Measurements from ENCODE around the gene ZXDC.

Gene ZXDC

DNA sequence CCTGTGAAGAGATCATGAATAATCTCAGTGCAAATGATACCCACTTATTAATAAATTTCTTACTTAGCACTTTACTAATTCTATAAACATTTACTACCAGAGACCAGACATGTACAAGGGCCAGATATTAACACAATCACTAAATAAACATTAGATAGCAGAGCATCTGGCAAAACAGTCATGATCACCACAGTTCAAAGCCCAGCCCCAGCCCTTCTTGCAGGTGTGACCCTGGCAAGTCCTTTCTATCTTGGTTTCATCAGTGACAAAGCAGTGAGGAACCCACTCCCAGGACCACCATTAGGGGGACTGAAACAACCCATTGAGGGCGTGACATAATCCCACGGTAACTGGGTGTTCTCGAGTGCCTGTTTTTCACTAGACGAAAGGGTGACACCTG is 11.6 kb downstream of the ZXDC start:
- peak; percentile 21 for DNase-seq
- H3K27me3 Mint-ChIP-seq: no peaks in the 10 kb centered on the region
- peaks cover 96% of the 10 kb centered on the region for H3K36me3 Mint-ChIP-seq (ENCODE audit: low read depth)
- no peaks in the 10 kb centered on the region for H3K9me3 Mint-ChIP-seq
- H3K4me3 Mint-ChIP-seq: no peak overlapping the region
- peak overlapping the region; percentile 40 for H3K27ac Mint-ChIP-seq
- H3K4me1 Mint-ChIP-seq (ENCODE audit: low read depth): peaks cover 26% of the 10 kb centered on the region

DNA sequence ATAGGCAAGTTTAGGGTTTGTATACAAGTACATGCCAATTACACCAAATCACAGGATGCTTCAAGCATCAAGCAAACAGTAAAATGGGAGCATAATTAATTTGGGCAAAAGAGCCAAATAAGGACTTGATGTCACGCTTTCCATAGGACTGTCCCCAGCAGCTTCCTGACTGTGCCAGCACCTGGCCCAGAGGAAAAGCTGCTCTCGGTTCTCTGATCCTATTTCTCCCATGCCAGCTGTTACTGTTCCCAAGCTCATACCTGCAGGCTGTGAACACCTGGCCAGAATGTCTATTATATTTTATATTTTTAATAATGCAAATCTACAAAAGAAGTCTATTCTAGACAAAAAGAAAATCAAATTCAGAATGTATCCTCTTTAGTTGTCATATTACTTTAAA is 12.2 kb downstream of the ZXDC start:
- Mint-ChIP-seq H3K9me3 (no peaks in the 10 kb centered on the region), H3K4me1 (ENCODE audit: low read depth) (peaks cover 20% of the 10 kb centered on the region), H3K36me3 (ENCODE audit: low read depth) (peaks cover 96% of the 10 kb centered on the region), H3K4me3 (no peak overlapping the region), H3K27me3 (no peaks in the 10 kb centered on the region), H3K27ac (no peak overlapping the region)
- DNase-seq: no peak

DNA sequence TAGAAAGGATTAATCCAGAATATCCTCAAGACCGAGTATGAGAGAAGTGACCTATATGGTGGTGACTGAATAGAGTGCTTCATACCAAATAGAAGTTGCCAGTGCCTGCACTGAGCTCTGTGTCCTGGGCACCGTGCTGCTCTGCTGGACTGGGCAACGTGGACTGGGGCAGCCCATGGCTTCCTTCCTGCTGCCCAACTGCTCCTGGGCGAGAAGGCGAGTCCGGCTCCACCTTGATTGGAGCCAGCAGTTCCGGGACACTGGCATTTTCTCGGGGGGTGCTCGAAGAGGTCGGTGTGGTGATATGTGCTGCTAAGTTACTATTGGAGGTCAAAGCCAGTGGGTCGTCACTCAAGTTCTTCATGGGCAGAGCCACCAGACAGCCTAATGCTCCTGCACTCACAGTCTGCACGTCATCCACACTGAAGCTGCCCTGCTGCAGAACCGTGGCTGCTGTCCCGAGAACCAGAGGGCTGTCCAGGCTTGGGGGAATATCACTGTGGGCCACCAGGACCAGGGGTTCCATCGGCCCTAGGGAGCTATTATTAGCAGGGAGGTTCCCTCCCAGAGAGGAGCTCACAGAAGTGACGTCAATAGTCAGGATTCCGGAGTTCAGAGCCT is 14.1 kb downstream of the ZXDC start:
- no peak overlapping the region for H3K4me3 Mint-ChIP-seq
- no peaks in the 10 kb centered on the region for H3K27me3 Mint-ChIP-seq
- peaks cover 95% of the 10 kb centered on the region for H3K36me3 Mint-ChIP-seq (ENCODE audit: low read depth)
- peaks cover 10% of the 10 kb centered on the region for H3K4me1 Mint-ChIP-seq (ENCODE audit: low read depth)
- H3K9me3 Mint-ChIP-seq: no peaks in the 10 kb centered on the region
- H3K27ac Mint-ChIP-seq: peak overlapping the region; percentile 44
- DNase-seq: peak; percentile 15

DNA sequence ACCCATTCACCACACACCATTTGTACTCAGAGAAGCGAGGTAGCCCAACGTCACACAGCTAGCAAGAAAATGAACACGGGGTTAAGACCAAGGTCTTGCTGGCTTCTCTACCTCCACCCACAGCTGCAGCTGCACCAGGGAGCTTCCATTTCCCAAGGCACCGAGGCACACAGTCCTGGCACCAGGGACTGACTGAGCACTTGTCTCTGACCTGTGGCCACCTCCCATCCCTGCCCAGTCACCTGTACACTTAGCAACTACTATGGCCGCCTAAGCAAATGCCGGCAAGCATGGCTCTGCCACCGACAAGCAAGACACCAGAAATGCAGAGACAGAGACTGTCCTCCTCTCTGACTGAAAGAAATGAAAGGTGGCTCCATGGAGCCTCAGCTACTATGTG is 15.3 kb downstream of the ZXDC start:
- DNase-seq: peak; percentile 9
- Mint-ChIP-seq H3K27me3 (no peaks in the 10 kb centered on the region), H3K4me3 (no peak overlapping the region), H3K9me3 (no peaks in the 10 kb centered on the region), H3K27ac (peak overlapping the region; percentile 20), H3K36me3 (ENCODE audit: low read depth) (peaks cover 95% of the 10 kb centered on the region), H3K4me1 (ENCODE audit: low read depth) (peaks cover 7% of the 10 kb centered on the region)

DNA sequence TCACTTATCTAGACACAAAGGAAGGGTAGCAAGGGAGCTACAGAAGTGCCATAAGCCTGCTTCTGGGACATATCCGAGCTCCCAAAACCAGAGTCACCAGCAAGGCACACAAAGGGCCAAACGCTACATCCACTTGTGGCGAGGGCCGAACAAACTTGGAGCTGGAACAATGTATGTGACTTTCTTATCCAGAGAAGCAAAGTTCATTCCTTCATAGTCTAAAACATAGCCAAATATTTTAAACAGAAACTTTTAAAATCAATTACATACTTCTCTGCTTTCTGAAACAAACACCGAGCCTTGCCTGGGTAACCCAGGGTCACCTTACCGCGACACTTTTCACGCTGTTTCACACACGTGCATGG is 15.9 kb downstream of the ZXDC start:
- Mint-ChIP-seq H3K4me1 (ENCODE audit: low read depth) (peaks cover 9% of the 10 kb centered on the region), H3K27me3 (no peaks in the 10 kb centered on the region), H3K36me3 (ENCODE audit: low read depth) (peaks cover 95% of the 10 kb centered on the region), H3K27ac (no peak overlapping the region), H3K9me3 (no peaks in the 10 kb centered on the region), H3K4me3 (no peak overlapping the region)
- no peak for DNase-seq

DNA sequence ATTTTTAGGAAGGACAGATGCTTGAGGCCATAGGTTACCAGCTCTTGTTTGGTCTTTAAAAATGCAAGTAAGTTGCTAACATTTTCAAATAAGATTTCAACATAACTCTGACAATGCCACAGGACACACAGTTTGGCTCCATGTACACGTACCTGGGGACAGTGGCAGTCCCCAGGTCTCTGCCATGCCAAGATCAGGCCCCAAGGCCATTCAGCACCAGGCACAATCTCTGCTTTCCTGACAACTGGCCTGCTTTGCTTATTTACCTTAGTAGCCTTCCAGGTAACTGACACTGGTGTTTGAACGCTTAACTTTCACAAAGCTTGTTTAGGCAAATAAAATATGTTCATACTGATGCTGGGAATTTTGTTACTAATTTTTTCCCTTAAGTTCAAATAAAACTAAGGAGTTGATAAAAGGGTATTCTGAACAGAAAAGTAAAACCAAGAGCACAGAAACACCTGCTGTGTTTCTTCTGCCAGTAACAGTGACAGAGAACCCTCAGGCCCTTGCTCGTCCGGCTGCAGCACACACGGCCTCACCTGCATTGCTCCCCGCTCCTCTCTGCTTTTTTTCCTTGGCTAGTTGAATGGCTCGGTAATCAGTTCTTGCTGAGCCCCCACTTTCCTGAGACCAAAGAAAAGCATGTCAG is 16.5 kb downstream of the ZXDC start:
- H3K4me1 Mint-ChIP-seq (ENCODE audit: low read depth): peaks cover 9% of the 10 kb centered on the region
- peaks cover 95% of the 10 kb centered on the region for H3K36me3 Mint-ChIP-seq (ENCODE audit: low read depth)
- H3K27ac Mint-ChIP-seq: no peak overlapping the region

DNA sequence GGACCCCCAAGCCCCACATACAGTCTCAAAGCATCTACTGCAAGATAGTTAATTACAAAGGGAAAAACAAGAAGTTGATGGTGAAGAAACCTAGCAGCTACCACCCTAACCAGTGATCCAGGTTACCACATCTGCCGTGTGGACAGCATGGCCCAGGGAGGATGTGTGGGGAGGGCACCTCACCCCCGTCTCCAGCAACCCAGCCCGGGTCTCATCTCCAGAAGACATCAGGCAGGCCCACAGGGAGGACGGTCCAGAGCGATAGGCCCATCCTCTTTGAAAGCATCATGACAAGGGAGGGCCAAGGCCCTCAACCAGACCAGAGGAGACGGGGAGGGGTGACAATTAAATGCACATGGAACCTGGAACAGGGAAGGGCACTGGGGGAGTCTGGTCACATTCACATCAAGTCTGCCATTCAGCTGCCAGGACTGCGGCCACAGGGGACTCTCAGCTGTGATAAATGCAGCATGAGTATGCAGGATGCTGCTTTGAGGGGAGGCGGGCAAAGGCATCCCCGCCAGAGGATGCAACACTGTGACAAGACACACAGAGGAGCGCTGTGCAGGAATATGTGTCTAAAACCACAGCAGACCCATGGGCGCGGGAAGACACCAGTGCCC is 18.8 kb downstream of the ZXDC start:
- no peak for DNase-seq
- no peak overlapping the region for H3K4me3 Mint-ChIP-seq
- H3K27ac Mint-ChIP-seq: no peak overlapping the region
- peaks cover 91% of the 10 kb centered on the region for H3K36me3 Mint-ChIP-seq (ENCODE audit: low read depth)
- peaks cover 9% of the 10 kb centered on the region for H3K4me1 Mint-ChIP-seq (ENCODE audit: low read depth)
- H3K27me3 Mint-ChIP-seq: no peaks in the 10 kb centered on the region
- no peaks in the 10 kb centered on the region for H3K9me3 Mint-ChIP-seq

More for the DNA sequence above, 16.5 kb downstream of the ZXDC start:
- H3K27me3 Mint-ChIP-seq: no peaks in the 10 kb centered on the region
- no peak for DNase-seq
- H3K9me3 Mint-ChIP-seq: no peaks in the 10 kb centered on the region
- no peak overlapping the region for H3K4me3 Mint-ChIP-seq

DNA sequence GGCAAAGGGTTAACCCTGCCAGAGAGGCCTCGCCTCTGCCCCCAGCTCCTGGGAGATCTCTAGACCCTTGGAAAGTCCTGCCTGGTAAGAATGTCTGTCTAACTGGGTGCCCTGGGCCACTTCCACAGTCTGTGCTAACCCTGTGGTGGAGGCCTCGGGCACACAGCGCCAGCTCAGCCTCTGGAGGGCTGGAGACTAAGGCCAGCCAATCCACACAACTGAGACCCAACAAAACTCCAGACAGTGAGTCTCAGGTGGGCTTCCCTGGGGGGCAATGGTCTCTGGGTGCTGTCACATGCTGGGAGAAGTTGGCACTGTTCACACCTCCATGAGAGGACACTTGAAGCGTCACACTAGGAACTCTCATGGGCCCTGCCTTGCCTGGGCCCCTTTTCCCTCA is 19.5 kb downstream of the ZXDC start:
- Mint-ChIP-seq H3K27me3 (no peaks in the 10 kb centered on the region), H3K36me3 (ENCODE audit: low read depth) (peaks cover 91% of the 10 kb centered on the region), H3K9me3 (no peaks in the 10 kb centered on the region), H3K27ac (no peak overlapping the region), H3K4me1 (ENCODE audit: low read depth) (peaks cover 6% of the 10 kb centered on the region), H3K4me3 (no peak overlapping the region)
- no peak for DNase-seq

DNA sequence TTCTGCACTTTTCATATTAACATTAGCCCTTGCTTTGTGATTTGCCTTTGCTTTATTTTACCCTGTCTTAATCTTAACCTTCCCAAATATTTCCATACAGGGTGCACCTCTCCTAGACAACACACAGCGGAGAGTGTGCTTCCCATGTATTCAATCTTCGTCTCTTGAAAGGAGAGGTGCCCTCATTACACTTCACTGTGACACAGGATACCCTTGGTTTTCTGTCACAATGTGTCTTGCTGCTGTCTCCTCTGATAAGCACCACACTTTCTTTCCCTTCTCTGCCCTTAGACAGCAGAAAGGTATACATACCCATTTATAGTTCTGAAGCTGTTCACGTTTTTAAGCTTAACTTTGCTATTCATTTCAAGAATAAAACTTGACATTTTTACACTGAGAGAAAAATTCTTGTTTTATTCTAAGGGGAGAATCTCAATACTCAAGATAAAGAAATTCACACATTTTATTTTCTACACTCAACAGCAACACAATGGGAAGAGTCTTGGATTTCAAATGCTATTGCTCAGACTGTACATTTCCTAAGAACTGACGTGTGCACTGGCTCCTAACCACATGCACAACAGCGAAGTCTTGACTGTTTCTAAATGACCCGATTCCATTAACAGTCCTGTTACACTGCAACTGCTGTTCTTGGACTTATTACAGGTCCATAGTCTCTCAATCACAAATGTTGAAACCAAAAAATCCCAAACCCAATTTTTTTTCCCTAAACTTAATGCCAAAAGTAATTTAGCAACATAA is 21.1 kb downstream of the ZXDC start:
- DNase-seq: no peak
- H3K27me3 Mint-ChIP-seq: no peaks in the 10 kb centered on the region
- H3K27ac Mint-ChIP-seq: no peak overlapping the region
- H3K4me3 Mint-ChIP-seq: no peak overlapping the region
- peaks cover 6% of the 10 kb centered on the region for H3K4me1 Mint-ChIP-seq (ENCODE audit: low read depth)
- peaks cover 93% of the 10 kb centered on the region for H3K36me3 Mint-ChIP-seq (ENCODE audit: low read depth)
- no peaks in the 10 kb centered on the region for H3K9me3 Mint-ChIP-seq

DNA sequence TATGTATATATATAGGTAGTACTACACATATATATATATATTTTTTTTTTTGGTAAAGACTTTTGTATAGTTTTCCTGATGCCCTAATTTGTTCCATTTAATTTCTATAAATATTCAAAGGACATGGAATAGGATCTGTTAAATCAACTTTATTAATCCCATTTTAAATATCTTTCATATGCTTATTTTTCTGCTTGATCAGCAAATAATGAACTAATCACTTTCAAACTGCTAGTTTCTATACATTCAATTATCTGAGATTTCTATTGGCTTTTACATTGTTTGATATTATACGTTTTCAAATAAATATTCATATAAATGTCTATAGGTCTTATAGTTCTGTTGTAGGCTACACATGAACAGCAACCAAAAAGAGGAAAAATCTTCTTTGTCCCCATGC is 21.7 kb downstream of the ZXDC start:
- no peaks in the 10 kb centered on the region for H3K9me3 Mint-ChIP-seq
- H3K27ac Mint-ChIP-seq: no peak overlapping the region
- no peaks in the 10 kb centered on the region for H3K27me3 Mint-ChIP-seq
- H3K36me3 Mint-ChIP-seq (ENCODE audit: low read depth): peaks cover 92% of the 10 kb centered on the region
- no peak overlapping the region for H3K4me3 Mint-ChIP-seq
- H3K4me1 Mint-ChIP-seq (ENCODE audit: low read depth): peaks cover 6% of the 10 kb centered on the region
- DNase-seq: no peak

DNA sequence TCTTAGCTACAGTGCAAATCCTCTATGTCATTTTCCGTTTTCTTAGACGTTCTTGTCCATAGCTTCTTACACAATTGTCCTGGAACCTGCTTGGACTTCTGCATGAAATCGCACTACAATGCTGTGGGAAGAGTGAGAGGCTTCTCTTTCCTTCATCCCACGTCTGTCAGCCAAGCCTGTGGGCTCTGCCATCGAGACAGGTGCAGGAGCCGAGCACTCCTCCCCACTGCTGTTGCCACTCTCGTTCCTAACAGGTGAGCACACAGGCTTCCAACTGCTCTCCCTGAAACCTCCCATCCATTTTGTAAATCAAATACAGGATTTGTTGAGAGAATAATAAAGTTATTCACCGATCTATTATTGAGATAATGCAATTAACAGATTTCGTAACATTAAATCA is 23.5 kb downstream of the ZXDC start:
- peaks cover 8% of the 10 kb centered on the region for H3K4me1 Mint-ChIP-seq (ENCODE audit: low read depth)
- no peak overlapping the region for H3K4me3 Mint-ChIP-seq
- H3K27me3 Mint-ChIP-seq: no peaks in the 10 kb centered on the region
- DNase-seq: no peak
- H3K36me3 Mint-ChIP-seq (ENCODE audit: low read depth): peaks cover 91% of the 10 kb centered on the region
- H3K9me3 Mint-ChIP-seq: no peaks in the 10 kb centered on the region
- H3K27ac Mint-ChIP-seq: no peak overlapping the region

DNA sequence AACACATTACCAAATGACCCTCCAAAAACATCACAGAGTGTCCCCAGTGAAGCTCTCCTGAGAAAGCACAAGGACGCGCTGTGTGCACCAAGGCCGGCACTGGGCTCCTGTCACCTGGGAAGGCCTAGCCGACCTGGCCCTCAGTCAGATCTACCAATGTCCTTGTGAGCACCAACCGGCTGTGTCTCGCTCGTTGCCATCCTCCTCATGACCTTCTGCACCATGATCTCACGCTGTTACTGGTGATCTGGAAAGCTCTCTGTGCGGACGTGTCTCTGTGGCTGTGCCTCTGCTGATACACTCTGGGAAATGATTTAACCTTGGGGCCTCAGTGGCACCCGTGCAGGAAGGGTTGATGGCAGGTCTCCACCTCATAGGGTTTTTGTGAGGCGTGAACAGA is 24.2 kb downstream of the ZXDC start:
- Mint-ChIP-seq H3K36me3 (ENCODE audit: low read depth) (peaks cover 88% of the 10 kb centered on the region), H3K27ac (no peak overlapping the region), H3K27me3 (no peaks in the 10 kb centered on the region), H3K9me3 (no peaks in the 10 kb centered on the region), H3K4me1 (ENCODE audit: low read depth) (peaks cover 6% of the 10 kb centered on the region), H3K4me3 (no peak overlapping the region)
- DNase-seq: no peak

DNA sequence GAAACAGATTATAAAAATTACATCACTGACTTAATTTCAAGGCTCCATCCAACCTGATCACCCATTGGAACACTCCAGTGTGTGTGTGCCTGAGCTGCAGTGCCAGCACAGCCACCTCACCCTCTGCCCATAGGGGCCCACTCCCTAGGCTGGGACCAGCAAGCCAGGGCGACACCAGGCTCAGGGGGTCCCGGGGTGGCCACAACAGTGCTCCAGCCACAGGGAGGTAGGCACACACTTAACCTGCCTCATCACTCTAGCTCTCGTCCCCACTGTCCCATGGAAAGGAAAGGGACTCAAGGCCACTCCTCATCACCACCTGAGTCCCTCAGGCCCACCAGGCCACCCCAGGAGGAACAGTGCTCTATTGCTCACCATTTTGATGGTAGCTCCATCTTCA is 24.9 kb downstream of the ZXDC start:
- Mint-ChIP-seq H3K4me1 (ENCODE audit: low read depth) (peaks cover 4% of the 10 kb centered on the region), H3K4me3 (no peak overlapping the region), H3K9me3 (no peaks in the 10 kb centered on the region), H3K27ac (no peak overlapping the region), H3K27me3 (no peaks in the 10 kb centered on the region), H3K36me3 (ENCODE audit: low read depth) (peaks cover 87% of the 10 kb centered on the region)
- no peak for DNase-seq

DNA sequence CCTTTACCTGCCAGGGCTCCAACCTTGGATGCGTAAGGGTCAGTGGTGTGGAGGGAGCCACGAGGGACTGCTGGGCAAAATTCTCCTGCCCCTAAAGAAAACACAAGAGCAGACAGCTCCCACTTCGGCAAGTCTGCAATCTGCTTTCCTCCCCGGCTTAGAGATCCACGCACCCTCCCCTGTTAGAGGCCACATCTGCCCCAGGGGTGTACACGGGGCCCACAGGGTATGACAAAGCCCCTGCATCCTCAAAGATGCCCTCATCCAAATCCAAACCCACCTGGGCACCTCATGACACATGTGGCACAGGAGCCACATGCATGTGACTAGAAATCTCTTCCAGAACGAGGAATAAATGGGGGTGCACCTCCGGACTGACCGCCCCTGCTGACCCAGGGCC is 25.5 kb downstream of the ZXDC start:
- Mint-ChIP-seq H3K27ac (no peak overlapping the region), H3K27me3 (no peaks in the 10 kb centered on the region), H3K4me3 (no peak overlapping the region), H3K9me3 (no peaks in the 10 kb centered on the region), H3K4me1 (ENCODE audit: low read depth) (peaks cover 2% of the 10 kb centered on the region), H3K36me3 (ENCODE audit: low read depth) (peaks cover 86% of the 10 kb centered on the region)
- DNase-seq: no peak

DNA sequence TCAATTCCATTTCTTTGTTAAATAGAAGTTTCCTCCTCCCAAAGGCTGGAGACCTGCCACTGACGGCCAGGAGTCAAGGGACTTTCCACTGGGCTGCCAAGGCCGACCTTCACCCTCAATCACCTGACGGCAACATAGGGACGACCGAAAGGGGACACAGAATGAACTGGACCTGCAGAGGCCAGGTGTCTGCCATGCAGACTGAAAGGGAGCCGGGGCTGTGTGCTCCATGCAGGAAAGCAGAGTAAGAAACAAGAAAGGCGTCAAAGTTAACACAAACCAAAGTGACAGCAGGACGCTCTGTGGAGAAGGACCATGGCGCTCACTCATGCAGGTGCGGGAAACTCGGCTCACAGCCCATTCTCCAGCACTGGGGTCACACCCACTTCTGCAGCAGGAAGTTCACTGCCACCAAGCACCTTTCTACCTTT is 26.1 kb downstream of the ZXDC start:
- Mint-ChIP-seq H3K4me3 (no peak overlapping the region), H3K4me1 (ENCODE audit: low read depth) (peaks cover 2% of the 10 kb centered on the region), H3K27me3 (no peaks in the 10 kb centered on the region), H3K9me3 (no peaks in the 10 kb centered on the region), H3K27ac (no peak overlapping the region), H3K36me3 (ENCODE audit: low read depth) (peaks cover 84% of the 10 kb centered on the region)
- no peak for DNase-seq
